NCI-H82 treated with DMSO at 0.1 percent for 48 hours (cell line): ENCODE results near the gene TSHZ3.

Source experiments
- DNase-seq: peaks from one replicate; lab custom pipeline; 2025; ENCODE audit not compliant: unreplicated experiment; lab: John Stamatoyannopoulos, UW

Gene TSHZ3

GRCh38 chr19:31252441-31252840, 96.8 kb downstream of the TSHZ3 start:
- no peak for DNase-seq

- DNase-seq = no peak
Observed at GRCh38 chr19:31249217-31249616, 100.0 kb downstream of the TSHZ3 start.

GRCh38 chr19:31235806-31236205, 113.4 kb downstream of the TSHZ3 start:
- no peak for DNase-seq

- DNase-seq = no peak
Observed at GRCh38 chr19:31233295-31233800, 115.9 kb downstream of the TSHZ3 start.

GRCh38 chr19:31232871-31233270, 116.4 kb downstream of the TSHZ3 start:
- no peak for DNase-seq

- no peak for DNase-seq
Observed at GRCh38 chr19:31232180-31232579, 117.1 kb downstream of the TSHZ3 start.

GRCh38 chr19:31231237-31231636, 118.0 kb downstream of the TSHZ3 start:
- no peak for DNase-seq

GRCh38 chr19:31226151-31226935, 122.9 kb downstream of the TSHZ3 start:
- DNase-seq = no peak
